ENCODE results near the gene PSME1. TPM values are rescaled to one million over a fixed set of nuclear protein-coding genes. Genes with fewer than 3 reads are reported as not detected.

The PSME1 gene
- total and polyA plus RNA-seq, 2 donors (not counting 3 experiments of a cell fraction or from before 2014, with no cell fraction given) = 98.1 to 135 TPM

DNA sequence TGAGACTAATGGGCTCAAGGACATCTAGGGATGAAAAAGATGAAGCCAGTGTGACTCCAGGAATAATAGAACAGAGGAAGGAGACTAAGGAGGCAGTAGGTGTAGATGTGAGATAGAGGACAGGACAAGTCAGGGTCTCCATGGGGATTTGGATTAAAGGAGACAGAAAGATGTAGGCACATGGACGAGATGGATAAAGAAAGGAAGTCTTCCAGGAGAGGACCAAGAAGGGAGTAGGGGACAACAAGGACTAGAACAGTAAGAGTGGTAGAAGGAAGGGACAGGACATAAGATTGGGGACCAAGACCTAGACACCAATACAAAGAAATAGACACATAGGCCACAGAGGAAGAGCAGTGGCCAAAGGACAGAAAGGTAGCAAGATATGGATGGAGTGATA, 49.0 kb upstream of the PSME1 start:
- no peak for DNase-seq (ENCODE audit: low read depth, low spot score)
- no peaks in the 10 kb centered on the region for H3K4me1 ChIP-seq (ENCODE audit: control insufficient read depth, extremely low read depth, insufficient read depth, low read length)
- peaks cover 10 to 13% of the 10 kb centered on the region in 2 experiments for H3K27me3 ChIP-seq (ENCODE audit: control insufficient read depth in 2 of 2, insufficient read depth in 2 of 2, low read length in 2 of 2)
- ChIA-PET CTCF (interaction anchor here (1.8 kb wide), 1 partner anchor 29 kb away, joined by 14 read pairs; no protein-coding TSS in a partner anchor), POLR2A (no interaction called here)
- no peaks in the 10 kb centered on the region for H3K36me3 ChIP-seq (ENCODE audit: control insufficient read depth in 2 of 2, extremely low read depth in 1 of 2, insufficient read depth in 2 of 2, low read length in 2 of 2)
- dilution Hi-C loops (cut with MboI; ENCODE audit: extremely low pct_ligation_motif_present, low sequenced_read_pairs) = no loop called here
- FAIRE-seq = no peak
- no peak overlapping the region for H3K4me2 ChIP-seq (ENCODE audit: insufficient read depth, low read length)
- H3K4me3 ChIP-seq (replicated peaks in 1 of 3; ENCODE audit: insufficient read depth in 1 of 3, low read depth in 1 of 3, low read length in 3 of 3) = no peak overlapping the region
- H3K9ac ChIP-seq (replicated peaks; ENCODE audit: extremely low read depth, insufficient read depth, low read length) = no peak overlapping the region
- no peaks in the 10 kb centered on the region for H3K79me2 ChIP-seq (ENCODE audit: control insufficient read depth, insufficient read depth, low read length)
- H3K9me1 ChIP-seq (replicated peaks; ENCODE audit: control insufficient read depth, extremely low read depth, insufficient read depth, low read length) = no peaks in the 10 kb centered on the region
- TF ChIP-seq FOS (IDR thresholded peaks at IDR 0.05; ENCODE audit: borderline replicate concordance, insufficient read depth, low read length) = no peak
- TF ChIP-seq MYC (IDR thresholded peaks at IDR 0.05; ENCODE audit: low read depth, low read length) = no peak
- no peak for TF ChIP-seq POLR2A (IDR thresholded peaks at IDR 0.05; ENCODE audit: low read depth, low read length)
- TF ChIP-seq GATA2 (IDR thresholded peaks at IDR 0.05; ENCODE audit: insufficient read depth, insufficient read length, low read depth, low read length) = no peak
- no peak for TF ChIP-seq JUN (IDR thresholded peaks at IDR 0.05; ENCODE audit: borderline replicate concordance, insufficient read depth, insufficient read length, low read depth)
- no peak for TF ChIP-seq EZH2 (IDR thresholded peaks at IDR 0.05; ENCODE audit: borderline replicate concordance, low read depth, low read length, severe bottlenecking)
- TF ChIP-seq POLR2AphosphoS5 (IDR thresholded peaks at IDR 0.05; ENCODE audit: insufficient read depth, low read depth, low read length) = no peak
- TF ChIP-seq, protein P1, sequence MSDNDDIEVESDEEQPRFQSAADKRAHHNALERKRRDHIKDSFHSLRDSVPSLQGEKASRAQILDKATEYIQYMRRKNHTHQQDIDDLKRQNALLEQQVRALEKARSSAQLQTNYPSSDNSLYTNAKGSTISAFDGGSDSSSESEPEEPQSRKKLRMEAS (IDR thresholded peaks at IDR 0.05; ENCODE audit: insufficient read depth, insufficient read length) = no peak
- TF ChIP-seq CTCF (IDR thresholded peaks at IDR 0.05; ENCODE audit: extremely low read depth in 1 of 2, insufficient read depth in 1 of 2, low read depth in 1 of 2, low read length in 2 of 2) = no peak
- H3K27ac ChIP-seq (ENCODE audit: insufficient read depth, low read depth, low read length) = no peak overlapping the region
- H3K9me3 ChIP-seq (replicated peaks; ENCODE audit: control insufficient read depth, insufficient read depth, low read length) = no peaks in the 10 kb centered on the region
- no peak overlapping the region for H2AFZ ChIP-seq (ENCODE audit: low read depth, low read length)
- intact Hi-C loops (cut with micrococcal nuclease) = no loop called here
- H4K20me1 ChIP-seq (replicated peaks; ENCODE audit: control insufficient read depth, extremely low read depth, insufficient read depth, low read length) = no peaks in the 10 kb centered on the region
- BruUV-seq (replicated peaks) = no TSS peak

All from endothelial cell of umbilical vein (primary cell).